Right lobe of liver (tissue), 6 donors: Measurements from ENCODE around the gene RPS2. TPM values are rescaled to one million over a fixed set of nuclear protein-coding genes. Genes with fewer than 3 reads are reported as not detected.
A peak's percentile ranks its signal among the peaks of the same experiment; 100 is the strongest.

ENCODE experiments used
- ATAC-seq, 4 donors: fragments of 200-7000 bp; cut with Tn5 transposase; one replicate each; pipeline ENCODE4 v1.9.1; 2020; ENCODE audit warnings: mild to moderate bottlenecking in 4 of 4, moderate library complexity in 4 of 4
- DNase-seq, 3 donors: peaks; one replicate each; pipeline ENCODE4 v3.0.0-alpha.2; 2020
- H3K27ac ChIP-seq, 3 donors: fragments of 200-600 bp; one replicate each; pipeline ENCODE4 v1.8.0; 2022
- H3K27me3 ChIP-seq, 2 donors: fragments of 200-600 bp; one replicate each; pipeline ENCODE4 v1.8.0; 2022
- H3K36me3 ChIP-seq, 4 donors: fragments of 200-600 bp; sonication (generic) in 1 of 4; one replicate each; pipeline versions ENCODE4 v1.5.1 to v1.8.0; 2017 to 2022; ENCODE audit warnings: control low read depth in 1 of 4
- H3K4me1 ChIP-seq, 4 donors: fragments of 200-600 bp; sonication (generic) in 1 of 4; one replicate each; pipeline versions ENCODE4 v1.5.1 to v1.8.0; 2017 to 2022; ENCODE audit warnings: control low read depth in 1 of 4
- H3K4me3 ChIP-seq, 3 donors: fragments of 200-600 bp; one replicate each; pipeline ENCODE4 v1.8.0; 2022
- H3K9me3 ChIP-seq, 4 donors: fragments of 200-600 bp; sonication (generic) in 1 of 4; one replicate each; pipeline versions ENCODE4 v1.5.1 to v1.8.0; 2017 to 2022; ENCODE audit warnings: control low read depth in 1 of 4
- POLR2A ChIP-seq: fragments of 450-650 bp; IDR thresholded peaks from one replicate; pipeline ENCODE4 v1.6.1; 2017; ENCODE audit warnings: antibody characterized with exemption, mild to moderate bottlenecking
- WGBS: methylation state at CpG from one replicate; pipeline ENCODE4 v1.1.6; 2018; ENCODE audit warnings: low coverage, low lambda C conversion rate; ENCODE audit not compliant: insufficient coverage; ENCODE audit errors: missing lambda C conversion rate; 5-methylcytosine and 5-hydroxymethylcytosine counted together
- intact Hi-C, 2 donors: fragments of 100-400 bp; cut with DNase I; formaldehyde crosslinking; loops; one replicate each; pipeline versions ENCODE4 v1.11.2 to v1.14.1; 2022
- total RNA-seq, 6 experiments: library from RNA; depleted of rRNA in 2 of 6; stranded (reverse); fragments of >200 nt in 2 of 6; fragmentation: NEBNext Ultra II Directional in 3 of 6; extraction: Animal tissue kit (Norgen Biotek cat#: 25700) in 3 of 6; gene quantifications; one replicate each; pipeline versions ENCODE4 v1.1.0 to v1.2.4, GENCODE V29; 2016 to 2023
- TF ChIP-seq, protein P1 (sequence below), 4 donors: fragments of 200-600 bp in 3 of 4; fragments of 450-650 bp in 1 of 4; IDR thresholded peaks; one replicate each; pipeline versions ENCODE4 v1.5.1 to v1.8.0; 2016 to 2022; ENCODE audit warnings: antibody characterized with exemption in 4 of 4, mild to moderate bottlenecking in 2 of 4
- donor health status: DM: no; HTN: yes; CAD: no.
- donor health status: DM: no; HTN: no; CAD: no.
- donor health status: DM: no; HTN: no; CAD: no.
- donor health status: DM: no; HTN: yes; CAD: no.
- donor health status: DM: no; HTN: yes; CAD: no.

RPS2 gene
- total RNA-seq, 6 experiments from 2014 or later: 451 to 1,052 (median 541) TPM

DNA sequence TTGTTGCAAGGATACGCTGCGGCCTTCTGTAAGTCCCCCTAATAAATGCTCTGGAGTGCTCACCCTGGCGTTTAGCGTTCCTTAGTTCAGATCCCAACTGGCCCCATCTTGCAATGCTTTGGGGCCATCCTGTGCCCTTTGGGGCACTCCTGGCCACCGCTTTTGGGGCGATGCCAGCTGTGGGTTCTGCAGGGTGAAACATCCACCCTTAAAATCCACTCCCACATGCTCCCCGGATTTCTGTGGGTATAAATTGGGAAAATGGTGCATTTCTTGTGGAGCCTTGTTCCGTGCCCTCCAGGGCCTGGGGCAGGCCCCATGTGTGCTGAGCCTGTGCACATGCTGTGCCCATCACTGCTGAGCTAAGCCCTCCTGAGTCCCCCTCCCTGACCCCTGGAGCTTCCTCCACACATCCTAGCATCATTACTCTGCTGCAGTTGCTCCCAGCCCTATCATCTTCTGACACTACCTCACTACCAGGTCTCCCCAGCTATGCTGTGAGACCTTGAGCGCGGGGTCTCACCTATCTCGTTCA lies 27.6 kb downstream of the RPS2 start:
- peak; percentile 2 for TF ChIP-seq POLR2A
- TF ChIP-seq, protein P1, sequence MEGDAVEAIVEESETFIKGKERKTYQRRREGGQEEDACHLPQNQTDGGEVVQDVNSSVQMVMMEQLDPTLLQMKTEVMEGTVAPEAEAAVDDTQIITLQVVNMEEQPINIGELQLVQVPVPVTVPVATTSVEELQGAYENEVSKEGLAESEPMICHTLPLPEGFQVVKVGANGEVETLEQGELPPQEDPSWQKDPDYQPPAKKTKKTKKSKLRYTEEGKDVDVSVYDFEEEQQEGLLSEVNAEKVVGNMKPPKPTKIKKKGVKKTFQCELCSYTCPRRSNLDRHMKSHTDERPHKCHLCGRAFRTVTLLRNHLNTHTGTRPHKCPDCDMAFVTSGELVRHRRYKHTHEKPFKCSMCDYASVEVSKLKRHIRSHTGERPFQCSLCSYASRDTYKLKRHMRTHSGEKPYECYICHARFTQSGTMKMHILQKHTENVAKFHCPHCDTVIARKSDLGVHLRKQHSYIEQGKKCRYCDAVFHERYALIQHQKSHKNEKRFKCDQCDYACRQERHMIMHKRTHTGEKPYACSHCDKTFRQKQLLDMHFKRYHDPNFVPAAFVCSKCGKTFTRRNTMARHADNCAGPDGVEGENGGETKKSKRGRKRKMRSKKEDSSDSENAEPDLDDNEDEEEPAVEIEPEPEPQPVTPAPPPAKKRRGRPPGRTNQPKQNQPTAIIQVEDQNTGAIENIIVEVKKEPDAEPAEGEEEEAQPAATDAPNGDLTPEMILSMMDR (IDR thresholded peaks at IDR 0.05): no peak
- H3K27ac ChIP-seq: no peak overlapping the region
- WGBS: 92% methylated on average over 9 of the region's 11 CpGs

DNA sequence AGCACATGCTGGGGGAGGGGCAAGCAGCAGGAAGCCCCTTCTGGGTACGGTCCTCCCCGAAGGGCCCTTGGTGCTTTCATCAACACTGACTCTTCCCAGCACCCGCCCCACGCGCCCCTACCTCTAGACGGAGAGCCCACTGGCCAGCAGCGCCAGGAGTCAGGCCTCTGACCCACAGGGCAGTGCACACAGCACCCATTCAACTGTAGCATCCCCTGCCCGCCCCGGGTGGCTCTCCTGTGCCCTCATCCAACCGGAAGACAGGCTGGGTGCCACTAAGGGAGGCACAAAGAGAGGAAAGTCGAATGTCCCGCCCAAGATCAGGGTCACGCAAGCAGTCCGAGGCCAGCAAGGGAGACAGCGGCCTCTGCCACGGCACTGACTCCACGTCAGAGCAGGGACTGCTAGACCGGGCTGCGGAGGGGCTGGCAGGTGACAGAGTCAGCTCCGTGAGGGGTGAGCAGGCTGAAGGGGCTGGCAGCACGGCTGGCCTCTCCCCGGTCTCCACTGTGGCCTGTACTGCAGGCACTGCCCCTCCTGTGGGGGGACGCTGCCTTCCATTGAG lies 31.4 kb downstream of the RPS2 start:
- H3K4me3 ChIP-seq: no peak overlapping the region
- ATAC-seq (peak; percentile 13 to 35 (median 30)), DNase-seq (peak; percentile 52 to 76 (median 73))
- 39% methylated on average over 5 of the region's 23 CpGs for WGBS
- H3K27ac ChIP-seq: no peak overlapping the region
- H3K36me3 ChIP-seq: peaks cover 0 to 15% (median 9%) of the 10 kb centered on the region in 4 donors
- intact Hi-C loops: loop anchor here (5.0 kb wide), 2 partner anchors 71 to 76 kb away; no protein-coding TSS in a partner anchor
- peaks cover 0 to 28% (median 1%) of the 10 kb centered on the region in 4 donors for H3K4me1 ChIP-seq
- H3K27me3 ChIP-seq: no peaks in the 10 kb centered on the region
- TF ChIP-seq, protein P1 (IDR thresholded peaks at IDR 0.05): no peak
- no peak for TF ChIP-seq POLR2A
- no peaks in the 10 kb centered on the region for H3K9me3 ChIP-seq

More for the DNA sequence above, 27.6 kb downstream of the RPS2 start:
- ATAC-seq (no peak), DNase-seq (peak in 1 of 3 donors; percentile 49)
- no peaks in the 10 kb centered on the region for H3K9me3 ChIP-seq
- H3K4me1 ChIP-seq: peaks cover 0 to 56% (median 16%) of the 10 kb centered on the region in 4 donors
- intact Hi-C loops: no loop called here
- no peak overlapping the region for H3K4me3 ChIP-seq
- H3K27me3 ChIP-seq: no peaks in the 10 kb centered on the region
- H3K36me3 ChIP-seq: peaks cover 0 to 41% (median 17%) of the 10 kb centered on the region in 4 donors

DNA sequence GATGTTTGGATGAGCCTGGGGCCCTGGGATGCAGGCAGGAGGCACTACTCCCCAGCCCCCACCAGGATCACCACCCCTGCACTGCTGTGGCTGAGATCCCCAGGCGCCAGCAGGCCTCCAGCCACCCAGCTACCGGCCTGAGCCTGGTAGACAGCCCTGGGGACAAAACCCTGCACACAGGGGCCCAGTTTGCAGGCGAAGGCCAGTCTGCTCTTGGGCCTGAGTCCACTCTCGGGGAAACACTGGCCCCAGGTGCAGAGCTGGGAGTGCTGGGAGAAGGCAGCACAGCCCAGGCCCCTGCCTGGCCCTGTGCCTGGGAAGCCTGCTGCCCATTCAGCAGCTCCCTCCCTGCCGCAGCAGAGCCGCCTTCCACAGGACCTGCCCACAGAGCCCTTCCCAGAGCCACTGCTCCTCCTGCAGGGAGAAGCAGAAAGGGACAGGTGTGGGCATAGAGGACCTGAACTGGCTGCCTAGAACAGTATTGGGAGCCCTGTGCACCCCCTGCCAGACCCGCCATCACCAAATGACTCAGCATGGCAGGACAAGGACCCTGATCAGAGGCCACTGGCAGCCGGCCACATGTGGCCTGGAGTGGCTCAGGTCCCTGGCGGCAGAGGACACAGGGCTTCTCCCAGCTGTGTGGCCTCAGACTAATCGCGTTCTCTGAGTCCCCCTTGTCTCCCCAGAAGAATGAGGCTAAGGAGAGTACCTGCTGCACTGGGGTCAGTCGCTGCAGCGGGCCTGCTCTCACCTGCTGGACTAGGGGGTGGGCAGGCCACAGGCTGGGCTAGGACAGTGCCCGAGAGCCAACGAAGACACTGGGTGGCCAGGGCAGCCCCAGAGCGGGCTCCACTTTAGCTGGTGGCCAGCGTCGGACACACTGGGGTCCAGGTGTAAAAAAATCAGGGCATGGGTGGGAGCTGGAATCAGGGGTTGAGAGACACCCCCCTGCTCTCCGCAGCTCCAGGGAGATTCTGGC lies 32.3 kb downstream of the RPS2 start:
- Histone ChIP-seq H3K4me3 (no peak overlapping the region), H3K4me1 (peaks cover 0 to 22% (median 0%) of the 10 kb centered on the region in 4 donors), H3K27me3 (no peaks in the 10 kb centered on the region), H3K27ac (no peak overlapping the region), H3K36me3 (peaks cover 0 to 7% (median 5%) of the 10 kb centered on the region in 4 donors), H3K9me3 (no peaks in the 10 kb centered on the region)
- DNase-seq (peak; percentile 63 to 79 (median 71)), ATAC-seq (peak; percentile 55 to 64 (median 60))
- WGBS: 55% methylated on average over 11 of the region's 19 CpGs
- intact Hi-C loops: loop anchor here (5.0 kb wide), 2 partner anchors 70 to 75 kb away; no protein-coding TSS in a partner anchor
- TF ChIP-seq, protein P1 (IDR thresholded peaks at IDR 0.05): peak; percentile 22 to 48 (median 34)
- TF ChIP-seq POLR2A: no peak

DNA sequence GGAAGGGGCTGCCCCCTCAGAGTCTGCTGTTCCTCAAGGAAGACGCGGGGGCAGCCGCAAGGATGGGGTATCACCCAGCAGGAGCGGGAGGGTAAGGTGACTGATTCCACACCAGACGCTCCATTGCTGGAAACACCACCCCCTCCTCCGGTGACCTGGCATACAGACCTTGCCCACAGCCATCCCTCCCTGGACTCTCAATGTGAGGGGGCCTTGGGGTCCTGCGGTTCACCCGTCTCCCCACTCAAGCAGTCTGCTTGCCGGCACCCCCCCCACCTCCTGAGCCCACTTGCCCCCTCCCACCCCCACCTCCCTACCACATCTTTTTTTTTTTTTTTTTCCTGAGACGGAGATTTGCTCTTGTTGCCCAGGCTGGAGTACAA lies 34.3 kb downstream of the RPS2 start:
- no peaks in the 10 kb centered on the region for H3K9me3 ChIP-seq
- H3K4me3 ChIP-seq: no peak overlapping the region
- peaks cover 0 to 22% (median 0%) of the 10 kb centered on the region in 4 donors for H3K4me1 ChIP-seq
- no peak overlapping the region for H3K27ac ChIP-seq
- no peak for TF ChIP-seq POLR2A
- TF ChIP-seq, protein P1 (IDR thresholded peaks at IDR 0.05): no peak
- 42% methylated on average over 1 of the region's 10 CpGs for WGBS
- DNase-seq (no peak), ATAC-seq (no peak)
- H3K27me3 ChIP-seq: no peaks in the 10 kb centered on the region
- intact Hi-C loops: loop anchor here (5.0 kb wide), 2 partner anchors 68 to 73 kb away; no protein-coding TSS in a partner anchor
- no peaks in the 10 kb centered on the region for H3K36me3 ChIP-seq
